ENCODE measurements around the gene CFAP73.

Gene CFAP73

GRCh38 chr12:113167868-113168267 is 18.3 kb downstream of the CFAP73 start:
- DNase-seq = no peak

- no peak for DNase-seq
Measured at GRCh38 chr12:113169697-113170096, 20.2 kb downstream of the CFAP73 start.

- no peak for DNase-seq
Measured at GRCh38 chr12:113170457-113170856, 20.9 kb downstream of the CFAP73 start.

GRCh38 chr12:113170926-113171325 is 21.4 kb downstream of the CFAP73 start:
- no peak for DNase-seq

GRCh38 chr12:113171543-113171942 is 22.0 kb downstream of the CFAP73 start:
- DNase-seq = no peak

GRCh38 chr12:113172185-113172584 is 22.7 kb downstream of the CFAP73 start:
- no peak for DNase-seq

DNA sequence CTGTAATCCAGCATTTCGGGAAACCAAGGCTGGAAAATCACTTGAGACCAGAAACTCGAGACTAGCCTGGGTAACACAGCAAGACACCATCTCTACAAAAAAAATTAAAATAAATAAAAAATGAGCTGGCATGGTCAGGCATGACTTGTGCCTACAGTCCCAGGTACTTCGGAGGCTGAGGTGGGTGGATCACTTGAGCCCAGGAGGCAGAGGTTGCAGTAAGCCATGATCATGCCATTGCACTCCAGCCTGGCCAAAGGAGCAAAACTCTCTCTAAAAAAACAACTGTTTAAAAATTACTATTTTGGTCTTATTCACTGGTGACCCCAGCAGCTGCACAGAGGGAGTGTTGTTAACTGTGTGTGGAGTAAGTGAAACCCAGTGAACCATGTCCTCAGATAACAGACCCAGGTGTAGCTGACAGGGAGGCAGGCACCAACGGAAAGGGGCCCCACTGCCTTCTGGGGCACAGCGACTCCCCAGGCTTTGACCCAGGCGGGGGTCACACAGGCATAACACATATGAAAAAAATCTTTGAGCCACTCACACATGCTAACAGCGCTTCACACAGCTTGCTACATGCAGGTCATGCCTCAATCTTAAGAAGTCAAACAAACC is 23.7 kb downstream of the CFAP73 start:
- DNase-seq = no peak

- peak; percentile 8 for DNase-seq
Measured at GRCh38 chr12:113174461-113175384, 25.2 kb downstream of the CFAP73 start.

- DNase-seq = no peak
Measured at GRCh38 chr12:113179023-113179422, 29.5 kb downstream of the CFAP73 start.

GRCh38 chr12:113180333-113180732 is 30.8 kb downstream of the CFAP73 start:
- DNase-seq = no peak

DNA sequence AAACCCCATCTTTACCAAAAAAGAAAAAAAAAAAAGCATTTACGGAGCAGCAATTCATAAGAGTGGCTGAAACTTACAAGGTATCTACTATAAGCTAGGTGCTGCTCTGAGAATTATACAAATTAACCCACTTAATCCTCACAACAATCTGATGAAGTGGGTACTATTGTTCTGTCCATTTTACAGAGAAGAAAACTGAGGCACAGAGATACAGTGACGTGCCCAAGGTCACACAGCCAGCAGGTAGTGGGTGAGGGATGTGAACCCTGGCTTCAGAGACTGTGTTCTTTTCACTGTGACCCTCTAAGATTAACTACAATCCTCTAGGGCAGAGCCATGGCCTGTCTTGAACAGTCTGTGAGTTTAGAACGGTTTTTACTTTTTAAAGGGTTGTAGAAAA is 32.5 kb downstream of the CFAP73 start:
- no peak for DNase-seq

DNA sequence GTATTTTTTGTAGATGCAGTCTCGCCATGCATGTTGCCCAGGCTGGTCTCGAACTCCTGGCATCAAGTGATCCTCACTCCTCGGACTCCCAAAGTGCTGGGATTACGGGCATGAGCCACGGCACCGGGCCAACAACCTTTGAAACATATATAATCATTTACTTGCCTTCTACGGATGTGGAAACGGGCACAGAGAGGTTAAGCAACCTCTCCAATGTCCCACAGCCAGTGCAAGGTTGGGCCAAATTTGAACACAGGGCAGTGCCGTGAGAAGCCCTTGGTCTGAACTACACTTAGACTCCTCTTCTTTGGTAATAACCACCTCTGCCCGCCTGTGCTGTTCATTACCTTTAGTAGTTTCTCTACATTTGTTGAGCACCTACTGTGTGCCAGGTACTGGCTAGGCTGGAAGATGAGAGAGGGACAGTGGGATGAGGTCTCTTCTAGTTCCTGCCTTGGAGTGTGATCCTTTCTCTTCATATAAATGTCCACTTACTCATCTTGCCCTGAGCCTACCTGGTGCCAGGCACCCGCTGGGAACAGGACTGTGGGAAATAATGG is 33.6 kb downstream of the CFAP73 start:
- DNase-seq = no peak

GRCh38 chr12:113184098-113184899 is 34.8 kb downstream of the CFAP73 start:
- no peak for DNase-seq

DNA sequence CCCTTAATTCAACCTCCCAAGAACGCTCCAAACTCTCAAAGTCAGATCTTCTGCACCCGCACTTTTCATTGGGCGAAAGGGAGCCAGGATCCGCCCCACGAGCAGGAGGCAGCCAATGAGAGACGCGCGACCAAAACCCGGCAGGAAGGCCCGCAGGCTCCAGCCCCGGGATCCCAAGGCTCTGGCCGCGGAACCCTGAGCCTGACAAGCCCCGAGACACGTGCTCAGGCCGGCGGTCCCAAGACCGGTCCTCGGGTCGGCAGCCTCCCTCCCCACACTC is 35.3 kb downstream of the CFAP73 start:
- peak; percentile 74 for DNase-seq

DNA sequence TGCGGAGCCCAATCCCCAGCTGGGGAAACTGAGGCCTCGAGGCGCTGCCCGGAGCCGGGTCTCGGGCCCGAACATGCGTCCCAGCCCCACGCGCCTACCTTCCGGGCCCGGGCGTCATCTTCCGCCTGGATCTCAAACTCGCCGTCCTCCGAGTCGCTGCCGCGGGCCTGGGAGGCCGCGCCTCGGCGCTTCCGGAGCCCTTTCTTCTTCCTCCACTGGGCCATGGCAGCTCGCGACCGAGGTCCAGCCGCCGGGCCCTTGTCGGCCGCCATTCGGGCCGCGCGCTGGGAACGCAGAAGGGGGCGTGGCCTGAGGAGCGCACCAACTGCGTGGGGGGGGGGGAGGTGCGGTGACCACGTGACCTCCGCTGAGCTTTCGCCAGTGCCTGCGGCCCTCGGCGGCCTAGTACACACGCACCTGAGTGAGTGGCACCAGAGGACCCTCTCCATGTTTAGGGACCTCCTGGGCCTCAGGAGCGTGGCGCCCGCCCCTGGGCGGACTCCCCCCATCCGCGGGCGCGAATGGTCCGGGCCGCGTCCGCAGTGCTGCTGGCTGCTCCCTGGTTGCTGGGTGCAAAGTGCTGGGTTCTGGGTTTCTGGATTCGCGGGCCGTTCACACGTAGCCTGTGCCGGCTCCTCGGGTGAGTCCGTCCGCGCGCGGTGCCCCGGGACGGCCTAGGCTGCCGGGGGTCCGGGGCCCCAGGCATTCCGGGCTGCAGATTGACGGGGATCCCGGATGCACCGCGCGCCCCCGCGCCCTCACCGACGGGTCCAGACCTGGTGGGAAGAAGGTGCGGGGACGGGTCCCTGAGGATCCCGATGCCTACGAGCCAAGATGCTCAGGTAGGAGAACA is 35.9 kb downstream of the CFAP73 start, which contains the start of the genes DDX54 and RITA1:
TSS of gene DDX54 (minus strand) at position 299 of the 853 bp plus-strand sequence. CDS start at position 272, 27 bp downstream.
TSS of gene RITA1 (plus strand) at position 542 of the 853 bp plus-strand sequence. CDS start 1,026 bp downstream, outside the sequence.
- DNase-seq = peak; percentile 75

DNA sequence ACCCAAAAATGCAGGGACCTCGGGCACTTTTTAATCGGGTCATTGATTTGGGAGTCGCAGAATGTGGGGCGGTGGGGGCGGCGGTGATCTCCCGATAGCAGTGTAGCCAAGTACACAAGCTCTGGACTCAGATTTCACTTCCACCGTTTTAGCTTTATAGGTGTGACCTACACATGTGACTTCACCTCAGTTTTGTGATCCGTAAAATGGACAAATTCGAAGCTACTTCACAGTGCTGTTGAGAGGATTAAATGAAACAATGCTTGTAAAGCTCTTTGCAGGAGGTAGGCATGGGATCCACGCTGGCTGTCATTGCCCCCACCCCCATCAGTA is 36.5 kb downstream of the CFAP73 start:
- no peak for DNase-seq

- DNase-seq = no peak
Measured at GRCh38 chr12:113186666-113187325, 37.3 kb downstream of the CFAP73 start.

DNA sequence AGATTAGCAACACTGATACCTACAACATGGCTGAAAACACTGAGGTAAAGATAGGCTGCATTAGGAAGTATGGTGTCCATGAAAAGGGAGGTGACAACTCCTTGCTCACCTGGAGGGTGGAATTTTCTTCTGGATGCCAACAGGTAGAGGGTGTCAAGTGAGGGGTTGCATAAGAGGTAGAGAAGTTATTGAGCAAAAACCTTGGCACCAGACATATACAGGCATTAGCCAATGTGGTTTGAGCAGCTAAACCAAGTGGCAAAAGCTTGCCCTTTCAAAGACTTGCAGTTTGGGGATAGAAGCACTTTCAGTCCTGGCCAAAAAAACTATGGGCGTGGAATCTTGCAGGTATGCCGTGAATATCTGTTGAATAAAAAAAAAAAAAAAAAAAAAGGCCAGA is 39.8 kb downstream of the CFAP73 start:
- DNase-seq = no peak

- DNase-seq = no peak
Measured at GRCh38 chr12:113190761-113191160, 41.2 kb downstream of the CFAP73 start.

GRCh38 chr12:113191227-113191626 is 41.7 kb downstream of the CFAP73 start:
- DNase-seq = no peak

DNA sequence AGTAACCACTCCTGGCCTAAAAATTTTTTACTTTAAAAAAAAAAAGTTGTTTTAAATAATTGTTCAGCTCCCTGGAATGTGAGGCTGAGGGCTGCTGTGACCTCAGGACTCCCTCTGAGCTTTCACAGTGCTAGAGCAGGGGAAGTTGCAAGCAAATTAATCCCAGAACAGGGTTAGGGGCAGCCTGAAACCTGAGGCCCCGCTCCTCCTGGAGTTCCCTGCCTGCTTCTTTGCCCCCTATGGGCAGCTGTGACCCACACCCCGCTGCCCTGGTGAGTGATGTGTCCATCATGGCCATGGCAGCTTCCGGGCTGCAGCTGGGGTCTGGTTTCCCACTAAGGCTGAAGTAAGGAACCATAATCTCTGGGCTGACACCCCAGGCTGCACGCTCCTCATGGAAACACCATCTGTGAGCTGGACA is 45.5 kb downstream of the CFAP73 start:
- DNase-seq = no peak

DNA sequence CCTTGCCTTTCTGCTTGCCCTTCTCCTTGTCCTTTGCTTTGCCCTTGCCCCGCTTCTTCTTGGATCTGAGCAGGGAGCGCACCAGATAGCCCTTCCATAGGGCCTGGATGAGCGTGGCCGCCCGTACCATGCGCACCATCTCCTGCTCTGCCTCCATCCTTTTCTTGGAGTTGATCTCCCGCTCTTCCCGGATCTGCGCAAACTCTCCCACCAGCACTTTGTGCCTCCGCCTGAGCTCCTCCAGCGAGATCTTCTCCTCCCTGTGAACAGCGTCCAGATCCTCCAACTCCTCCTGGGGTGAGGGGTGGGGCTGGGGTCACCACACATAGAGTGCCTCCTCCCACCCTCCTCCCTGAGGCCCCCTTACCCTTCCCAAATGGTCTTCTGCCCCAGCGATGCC is 46.1 kb downstream of the CFAP73 start:
- DNase-seq = no peak

All from KG1 (cell line).